Measurements from ENCODE around the gene BRWD1. TPM values are rescaled to one million over a fixed set of nuclear protein-coding genes. Genes with fewer than 3 reads are reported as not detected.

Gene BRWD1
- polyA plus RNA-seq, 2 of the 4 experiments (the other 2 are of a cell fraction), result 6.9 to 22.2 TPM

GRCh38 chr21:39269620-39270019 lies 43.8 kb downstream of the BRWD1 start:
- FAIRE-seq (no peak), ATAC-seq (no peak), DNase-seq (ENCODE audit: low read depth in 1 of 2, low spot score in 1 of 2) (no peak)
- CTCF ChIA-PET, result no interaction called here
- POLR2A ChIA-PET, result no interaction called here
- TF ChIP-seq HOXB13 (CRISPR knock-in tag; IDR thresholded peaks at IDR 0.05; ENCODE audit: low read depth), result no peak
- TF ChIP-seq CHD4 (IDR thresholded peaks at IDR 0.05; ENCODE audit: borderline replicate concordance), result no peak
- TF ChIP-seq HES2 (IDR thresholded peaks at IDR 0.05), result no peak
- no peak for TF ChIP-seq CHD2 (IDR thresholded peaks at IDR 0.05; ENCODE audit: low read length, partially characterized antibody)
- no peak for TF ChIP-seq ZC3H11A (IDR thresholded peaks at IDR 0.05)
- no peak for TF ChIP-seq E2F6 (IDR thresholded peaks at IDR 0.05; ENCODE audit: borderline replicate concordance, low read depth)
- no peak for TF ChIP-seq FOSL2 (IDR thresholded peaks at IDR 0.05)
- TF ChIP-seq FOSL2 (CRISPR knock-in tag; IDR thresholded peaks at IDR 0.05), result no peak
- no peak for TF ChIP-seq JUN (IDR thresholded peaks at IDR 0.05)
- no peak for TF ChIP-seq HMGXB4 (CRISPR knock-in tag; IDR thresholded peaks at IDR 0.05; ENCODE audit: borderline replicate concordance)
- no peak for TF ChIP-seq RAD21 (conservative IDR thresholded peaks at IDR 0.05 in 1 of 2, IDR thresholded peaks at IDR 0.05 in 1 of 2)
- TF ChIP-seq, protein P1, sequence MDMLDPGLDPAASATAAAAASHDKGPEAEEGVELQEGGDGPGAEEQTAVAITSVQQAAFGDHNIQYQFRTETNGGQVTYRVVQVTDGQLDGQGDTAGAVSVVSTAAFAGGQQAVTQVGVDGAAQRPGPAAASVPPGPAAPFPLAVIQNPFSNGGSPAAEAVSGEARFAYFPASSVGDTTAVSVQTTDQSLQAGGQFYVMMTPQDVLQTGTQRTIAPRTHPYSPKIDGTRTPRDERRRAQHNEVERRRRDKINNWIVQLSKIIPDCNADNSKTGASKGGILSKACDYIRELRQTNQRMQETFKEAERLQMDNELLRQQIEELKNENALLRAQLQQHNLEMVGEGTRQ (IDR thresholded peaks at IDR 0.05), result no peak
- TF ChIP-seq FOXS1 (CRISPR knock-in tag; IDR thresholded peaks at IDR 0.05), result no peak
- TF ChIP-seq PHF8 (IDR thresholded peaks at IDR 0.05; ENCODE audit: borderline replicate concordance, low read depth), result no peak
- TF ChIP-seq RFX5 (IDR thresholded peaks at IDR 0.05), result no peak
- TF ChIP-seq EHF (CRISPR knock-in tag; IDR thresholded peaks at IDR 0.05), result no peak
- TF ChIP-seq SMC3 (IDR thresholded peaks at IDR 0.05), result no peak
- no peak for TF ChIP-seq NR3C1 (IDR thresholded peaks at IDR 0.05)
- Histone ChIP-seq H3K4me2 (no peak overlapping the region), H3K27ac (no peak overlapping the region), H3K4me3 (no peak overlapping the region), H3K9me3 (no peaks in the 10 kb centered on the region), H3K4me1 (no peaks in the 10 kb centered on the region)
- WGBS (ENCODE audit: missing lambda C conversion rate), result 94% methylated on average over 2 of the region's 2 CpGs

GRCh38 chr21:39265603-39266002 lies 47.8 kb downstream of the BRWD1 start:
- ChIA-PET CTCF (no interaction called here), POLR2A (no interaction called here)
- no peak overlapping the region for H3K4me3 ChIP-seq
- H3K27ac ChIP-seq, result no peak overlapping the region
- H3K9me3 ChIP-seq, result no peaks in the 10 kb centered on the region
- no peak for ATAC-seq
- no peak overlapping the region for H3K4me2 ChIP-seq
- 43% methylated on average over 2 of the region's 2 CpGs for WGBS (ENCODE audit: missing lambda C conversion rate)
- H3K4me1 ChIP-seq, result peaks cover 8% of the 10 kb centered on the region; the same call in 2 of the 3 replicates
- DNase-seq (ENCODE audit: low read depth in 1 of 2, low spot score in 1 of 2), result no peak
- TF ChIP-seq, protein P2, sequence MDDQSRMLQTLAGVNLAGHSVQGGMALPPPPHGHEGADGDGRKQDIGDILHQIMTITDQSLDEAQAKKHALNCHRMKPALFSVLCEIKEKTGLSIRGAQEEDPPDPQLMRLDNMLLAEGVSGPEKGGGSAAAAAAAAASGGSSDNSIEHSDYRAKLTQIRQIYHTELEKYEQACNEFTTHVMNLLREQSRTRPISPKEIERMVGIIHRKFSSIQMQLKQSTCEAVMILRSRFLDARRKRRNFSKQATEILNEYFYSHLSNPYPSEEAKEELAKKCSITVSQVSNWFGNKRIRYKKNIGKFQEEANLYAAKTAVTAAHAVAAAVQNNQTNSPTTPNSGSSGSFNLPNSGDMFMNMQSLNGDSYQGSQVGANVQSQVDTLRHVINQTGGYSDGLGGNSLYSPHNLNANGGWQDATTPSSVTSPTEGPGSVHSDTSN (IDR thresholded peaks at IDR 0.05), result no peak
- TF ChIP-seq HEYL (CRISPR knock-in tag; IDR thresholded peaks at IDR 0.05) (no peak), MAX (IDR thresholded peaks at IDR 0.05) (no peak), EHF (CRISPR knock-in tag; IDR thresholded peaks at IDR 0.05) (no peak), SREBF2 (IDR thresholded peaks at IDR 0.05) (no peak), NPAS2 (CRISPR knock-in tag; IDR thresholded peaks at IDR 0.05; ENCODE audit: borderline replicate concordance) (no peak), HMGXB4 (CRISPR knock-in tag; IDR thresholded peaks at IDR 0.05; ENCODE audit: borderline replicate concordance) (no peak), RAD21 (conservative IDR thresholded peaks at IDR 0.05 in 1 of 2, IDR thresholded peaks at IDR 0.05 in 1 of 2) (no peak), CHD2 (IDR thresholded peaks at IDR 0.05; ENCODE audit: low read length, partially characterized antibody) (no peak), HOXB13 (CRISPR knock-in tag; IDR thresholded peaks at IDR 0.05; ENCODE audit: low read depth) (no peak)
- no peak for FAIRE-seq

All from A549 (cell line).